Vagina (tissue), 2 donors: ENCODE results near the gene RDH12. TPM values are rescaled to one million over a fixed set of nuclear protein-coding genes. Genes with fewer than 3 reads are reported as not detected.

ENCODE experiments used
- DNase-seq, 2 donors: peaks; one replicate each; pipeline ENCODE4 v3.0.0-alpha.2; 2017; ENCODE audit errors: extremely low spot score in 2 of 2
- H3K27ac ChIP-seq: fragments of 200-600 bp; sonication (generic); one replicate; pipeline ENCODE4 v1.5.1; 2019
- H3K27me3 ChIP-seq: fragments of 200-600 bp; sonication (generic); one replicate; pipeline ENCODE4 v1.5.1; 2019
- H3K36me3 ChIP-seq, 2 donors: fragments of 200-600 bp; sonication (generic); one replicate each; pipeline ENCODE4 v1.5.1; 2017 to 2019
- H3K4me1 ChIP-seq: fragments of 200-600 bp; sonication (generic); one replicate; pipeline ENCODE4 v1.5.1; 2019
- H3K4me3 ChIP-seq, 2 donors: fragments of 200-600 bp; sonication (generic); 1 replicate in 1 of 2; 2 replicates in 1 of 2; pipeline ENCODE4 v1.5.1; 2016 to 2019
- H3K9me3 ChIP-seq: fragments of 200-600 bp; sonication (generic); one replicate; pipeline ENCODE4 v1.5.1; 2019
- POLR2A ChIP-seq, 2 donors: fragments of 450-650 bp; IDR thresholded peaks; one replicate each; pipeline ENCODE4 v1.6.1; 2017; ENCODE audit warnings: antibody characterized with exemption in 2 of 2, mild to moderate bottlenecking in 2 of 2, moderate library complexity in 2 of 2
- POLR2AphosphoS5 ChIP-seq, 2 donors: sonication (generic); formaldehyde crosslinking; IDR thresholded peaks; one replicate each; pipeline ENCODE4 v1.9.0; 2017; ENCODE audit warnings: antibody characterized with exemption in 2 of 2, mild to moderate bottlenecking in 2 of 2, low read depth in 1 of 2; ENCODE audit not compliant: insufficient read depth in 1 of 2
- intact Hi-C: fragments of 100-400 bp; cut with DNase I; formaldehyde crosslinking; loops from one replicate; pipeline ENCODE4 v1.15.1; 2023
- small RNA-seq: library from RNA; depleted of rRNA; stranded (forward); fragments of <200 nt; gene quantifications from one replicate; pipeline ENCODE3, GENCODE V24; 2016
- total RNA-seq: library from RNA; depleted of rRNA; stranded (reverse); fragments of >200 nt; gene quantifications from one replicate; pipeline ENCODE4 v1.2.3, GENCODE V29; 2016
- TF ChIP-seq, protein P1 (sequence below), 3 experiments: fragments of 450-650 bp in 2 of 3; fragments of 200-600 bp in 1 of 3; sonication (generic) in 1 of 3; IDR thresholded peaks; one replicate each; pipeline ENCODE4 v1.5.1; 2017 to 2019; ENCODE audit warnings: antibody characterized with exemption in 3 of 3, mild to moderate bottlenecking in 2 of 3, moderate library complexity in 2 of 3

The RDH12 gene
- total RNA-seq, 1 donor from 2014 or later = 15.0 TPM

DNA sequence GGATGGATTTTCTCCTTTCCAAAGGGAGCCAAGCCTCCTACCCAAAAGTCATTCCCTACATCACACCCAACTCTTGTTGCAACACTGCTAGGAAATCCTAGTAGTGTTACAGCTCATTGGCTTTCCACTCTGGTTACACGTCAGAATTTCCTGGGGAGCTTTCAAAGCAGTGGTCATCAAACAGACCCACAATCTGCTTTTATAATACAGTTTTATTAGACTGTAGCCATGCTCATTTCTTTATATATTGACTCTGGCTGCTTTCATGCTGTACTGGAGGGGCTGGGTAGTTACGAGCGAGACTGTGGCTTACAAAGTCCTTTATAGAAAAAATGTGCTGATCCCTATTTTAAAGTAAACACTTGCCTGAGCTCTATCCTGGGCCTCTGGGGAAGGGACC is 80.4 kb downstream of the RDH12 start:
- no peak for TF ChIP-seq POLR2A (IDR thresholded peaks at IDR 0.05)
- TF ChIP-seq POLR2AphosphoS5 (IDR thresholded peaks at IDR 0.05; ENCODE audit: insufficient read depth in 1 of 2, low read depth in 1 of 2) = no peak
- TF ChIP-seq, protein P1, sequence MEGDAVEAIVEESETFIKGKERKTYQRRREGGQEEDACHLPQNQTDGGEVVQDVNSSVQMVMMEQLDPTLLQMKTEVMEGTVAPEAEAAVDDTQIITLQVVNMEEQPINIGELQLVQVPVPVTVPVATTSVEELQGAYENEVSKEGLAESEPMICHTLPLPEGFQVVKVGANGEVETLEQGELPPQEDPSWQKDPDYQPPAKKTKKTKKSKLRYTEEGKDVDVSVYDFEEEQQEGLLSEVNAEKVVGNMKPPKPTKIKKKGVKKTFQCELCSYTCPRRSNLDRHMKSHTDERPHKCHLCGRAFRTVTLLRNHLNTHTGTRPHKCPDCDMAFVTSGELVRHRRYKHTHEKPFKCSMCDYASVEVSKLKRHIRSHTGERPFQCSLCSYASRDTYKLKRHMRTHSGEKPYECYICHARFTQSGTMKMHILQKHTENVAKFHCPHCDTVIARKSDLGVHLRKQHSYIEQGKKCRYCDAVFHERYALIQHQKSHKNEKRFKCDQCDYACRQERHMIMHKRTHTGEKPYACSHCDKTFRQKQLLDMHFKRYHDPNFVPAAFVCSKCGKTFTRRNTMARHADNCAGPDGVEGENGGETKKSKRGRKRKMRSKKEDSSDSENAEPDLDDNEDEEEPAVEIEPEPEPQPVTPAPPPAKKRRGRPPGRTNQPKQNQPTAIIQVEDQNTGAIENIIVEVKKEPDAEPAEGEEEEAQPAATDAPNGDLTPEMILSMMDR (IDR thresholded peaks at IDR 0.05) = no peak
- no peak for DNase-seq
- intact Hi-C loops = no loop called here
- no peaks in the 10 kb centered on the region for H3K27me3 ChIP-seq
- no peak overlapping the region for H3K27ac ChIP-seq
- no peaks in the 10 kb centered on the region for H3K9me3 ChIP-seq
- H3K4me1 ChIP-seq = no peaks in the 10 kb centered on the region
- peaks cover 0 to 90% of the 10 kb centered on the region in 2 donors for H3K36me3 ChIP-seq
- no peak overlapping the region for H3K4me3 ChIP-seq

Small RNA genes lying within 50 kb of the gene (small RNA-seq; reads per million reads assigned to genes)
- gene AL049779.3 (not detected), gene RN7SL369P (not detected), gene RNA5SP386 (not detected)

Other genes with a start within 250 kb of the RDH12 start
- 9.8 TPM for gene TMEM229B, start 213.2 kb upstream of the RDH12 start, total RNA-seq
- 2.5 TPM for gene PLEKHH1, start 168.6 kb upstream of the RDH12 start, total RNA-seq
- 24.1 TPM for gene PIGH, start 101.6 kb upstream of the RDH12 start, total RNA-seq
- gene ARG2, start 82.0 kb upstream of the RDH12 start, total RNA-seq = 14.2 TPM
- gene VTI1B, start 27.3 kb upstream of the RDH12 start, total RNA-seq = 62.1 TPM
- 44.0 TPM for gene RDH11, start 6.1 kb upstream of the RDH12 start, total RNA-seq
- 30.2 TPM for gene ZFYVE26, start 114.7 kb downstream of the RDH12 start, total RNA-seq
- 28.5 TPM for gene RAD51B, start 117.9 kb downstream of the RDH12 start, total RNA-seq